Activated gamma-delta T cell treated with anti-CD3 and anti-CD28 coated beads, Interleukin-2, amount 50 U/mL, for 16 hours (primary cell): Measurements from ENCODE around the gene RELB.
"Not testable (repeated sequence)": the region's sequence is repeated elsewhere in the genome, so short reads cannot be mapped to it uniquely, and the experiment has no call there.

Source experiments
- DNase-seq: peaks from one replicate; pipeline ENCODE4 v3.0.0-alpha.2; 2020; ENCODE audit warnings: low read depth

The RELB gene

GRCh38 chr19:44987148-44987675 lies 14.1 kb upstream of the RELB start:
- DNase-seq, result no peak

GRCh38 chr19:44988273-44988672 lies 13.0 kb upstream of the RELB start:
- DNase-seq, result no peak

- DNase-seq, result peak; percentile 44
Observed at GRCh38 chr19:44988896-44989556, 12.2 kb upstream of the RELB start.

- DNase-seq, result no peak
Observed at GRCh38 chr19:44990459-44990858, 10.8 kb upstream of the RELB start.

- DNase-seq, result no peak
Observed at GRCh38 chr19:44990966-44991365, 10.3 kb upstream of the RELB start.

GRCh38 chr19:44992336-44993163 lies 8.7 kb upstream of the RELB start:
- DNase-seq, result no peak

GRCh38 chr19:44993526-44993925 lies 7.7 kb upstream of the RELB start:
- no peak for DNase-seq

GRCh38 chr19:44993926-44994537 lies 7.2 kb upstream of the RELB start:
- no peak for DNase-seq

- no peak for DNase-seq
Observed at GRCh38 chr19:44998025-44998424, 3.2 kb upstream of the RELB start.

GRCh38 chr19:44999131-44999925 lies 1.9 kb upstream of the RELB start:
- DNase-seq, result not testable (repeated sequence)

GRCh38 chr19:45000665-45001064 lies 599 bp upstream of the RELB start:
- DNase-seq, result not testable (repeated sequence)

- no peak for DNase-seq
Observed at GRCh38 chr19:45003485-45003884, 2.2 kb downstream of the RELB start.

GRCh38 chr19:45005787-45006186 lies 4.5 kb downstream of the RELB start:
- DNase-seq, result no peak

GRCh38 chr19:45008552-45008951 lies 7.3 kb downstream of the RELB start:
- DNase-seq, result no peak

- DNase-seq, result no peak
Observed at GRCh38 chr19:45009625-45010255, 8.5 kb downstream of the RELB start.

- DNase-seq, result no peak
Observed at GRCh38 chr19:45010306-45010705, 9.0 kb downstream of the RELB start.

- no peak for DNase-seq
Observed at GRCh38 chr19:45011959-45012358, 10.7 kb downstream of the RELB start.

- peak; percentile 69 for DNase-seq
Observed at GRCh38 chr19:45016388-45017314, 15.4 kb downstream of the RELB start.

- no peak for DNase-seq
Observed at GRCh38 chr19:45019187-45019586, 17.9 kb downstream of the RELB start.

- DNase-seq, result no peak
Observed at GRCh38 chr19:45020071-45020470, 18.8 kb downstream of the RELB start.
